GM12878 (cell line): ENCODE data around the gene TPCN1. TPM values are rescaled to one million over a fixed set of nuclear protein-coding genes. Genes with fewer than 3 reads are reported as not detected.

ENCODE experiments used
- ATF7 ChIP-seq: fragments of 450-650 bp; IDR thresholded peaks from 2 replicates; pipeline ENCODE4 v1.6.1; 2016; ENCODE audit warnings: low read depth, mild to moderate bottlenecking
- BHLHE40 ChIP-seq, 2 experiments: fragments of 450-650 bp in 1 of 2; IDR thresholded peaks; 2 replicates each; pipeline ENCODE4 v1.6.1; 2011 to 2017; ENCODE audit warnings: low read depth in 2 of 2, borderline replicate concordance in 1 of 2, improper control_type of control experiment in 1 of 2, low read length in 1 of 2, mild to moderate bottlenecking in 1 of 2
- BMI1 ChIP-seq: fragments of 450-650 bp; IDR thresholded peaks from 2 replicates; pipeline ENCODE4 v1.6.1; 2016; ENCODE audit warnings: mild to moderate bottlenecking, moderate library complexity, borderline replicate concordance
- CBX5 ChIP-seq: sonication (generic); IDR thresholded peaks from 2 replicates; pipeline ENCODE4 v1.6.1; 2016; ENCODE audit warnings: low read depth, moderate library complexity, mild to moderate bottlenecking, inconsistent platforms
- CHD4 ChIP-seq: fragments of 200-600 bp; sonication (generic); IDR thresholded peaks from 2 replicates; pipeline ENCODE4 v1.6.1; 2016; ENCODE audit warnings: mild to moderate bottlenecking
- CREB1 ChIP-seq: IDR thresholded peaks from 2 replicates; pipeline ENCODE4 v1.6.1; 2012; ENCODE audit warnings: low read depth, mild to moderate bottlenecking, inconsistent platforms
- CREM ChIP-seq: IDR thresholded peaks from 2 replicates; pipeline ENCODE4 v1.6.1; 2014; ENCODE audit warnings: antibody characterized with exemption, low read depth
- EED ChIP-seq: sonication (generic); IDR thresholded peaks from 2 replicates; pipeline ENCODE4 v1.6.1; 2016; ENCODE audit warnings: antibody characterized with exemption, low read depth
- EP300 ChIP-seq, 2 experiments: fragments of 150-350 bp in 1 of 2; IDR thresholded peaks; 2 replicates each; pipeline ENCODE4 v1.6.1; 2011 to 2012; ENCODE audit warnings: low read depth in 2 of 2, low read length in 2 of 2, borderline replicate concordance in 1 of 2, improper control_type of control experiment in 1 of 2, inconsistent platforms in 1 of 2; ENCODE audit not compliant: control insufficient read depth in 1 of 2
- ETV6 ChIP-seq, 2 experiments: fragments of 450-650 bp in 1 of 2; IDR thresholded peaks in 1 of 2; conservative IDR thresholded peaks in 1 of 2; 2 replicates each; pipeline ENCODE4 v1.6.1; 2014; ENCODE audit warnings: antibody characterized with exemption in 1 of 2, borderline replicate concordance in 1 of 2, low read depth in 1 of 2, mild to moderate bottlenecking in 1 of 2, moderate library complexity in 1 of 2
- HDGF ChIP-seq: fragments of 450-650 bp; IDR thresholded peaks from 2 replicates; pipeline ENCODE4 v1.6.1; 2016; ENCODE audit warnings: antibody characterized with exemption
- IKZF2 ChIP-seq, 2 experiments: fragments of 450-650 bp; IDR thresholded peaks; 2 replicates each; pipeline ENCODE4 v1.6.1; 2017; ENCODE audit warnings: mild to moderate bottlenecking in 2 of 2, moderate library complexity in 2 of 2
- IRF4 ChIP-seq: IDR thresholded peaks from 2 replicates; pipeline ENCODE4 v1.6.1; 2011; ENCODE audit warnings: low read depth, low read length
- NFIC ChIP-seq: IDR thresholded peaks from 2 replicates; pipeline ENCODE4 v1.6.1; 2012; ENCODE audit warnings: low read depth, mild to moderate bottlenecking, inconsistent platforms, low read length, moderate library complexity
- PAX8 ChIP-seq: fragments of 450-650 bp; IDR thresholded peaks from 2 replicates; pipeline ENCODE4 v1.6.1; 2017; ENCODE audit warnings: mild to moderate bottlenecking, moderate library complexity
- RB1 ChIP-seq: fragments of 450-650 bp; formaldehyde crosslinking; IDR thresholded peaks from 2 replicates; pipeline ENCODE4 v1.6.1; 2017; ENCODE audit warnings: mild to moderate bottlenecking, borderline replicate concordance
- RUNX3 ChIP-seq: IDR thresholded peaks from 2 replicates; pipeline ENCODE4 v1.6.1; 2012; ENCODE audit warnings: low read length, inconsistent platforms
- SMAD5 ChIP-seq: IDR thresholded peaks from 2 replicates; pipeline ENCODE4 v1.6.1; 2016; ENCODE audit warnings: antibody characterized with exemption, low read depth
- SP1 ChIP-seq: IDR thresholded peaks from one replicate; pipeline ENCODE4 v1.6.1; 2011; ENCODE audit warnings: low read depth, low read length
- SREBF2 ChIP-seq: IDR thresholded peaks from 2 replicates; pipeline ENCODE4 v1.6.1; 2012; ENCODE audit warnings: mild to moderate bottlenecking, low read length
- STAT3 ChIP-seq: IDR thresholded peaks from 2 replicates; pipeline ENCODE4 v1.6.1; 2011; ENCODE audit warnings: low read depth, low read length, improper control_type of control experiment
- ZNF274 ChIP-seq: IDR thresholded peaks from one replicate; pipeline ENCODE4 v1.8.0; 2011; ENCODE audit not compliant: insufficient read length, insufficient read depth
- polyA plus RNA-seq, 11 experiments: library from polyadenylated mRNA; depleted of rRNA in 4 of 11; unstranded in 6 of 11; stranded (reverse) in 5 of 11; fragments of >200 nt; fragmentation: Nextera tagmentation in 4 of 11; fragmentation: Illumina TruSeq in 1 of 11; extraction: Ambion mirVana in 4 of 11; extraction: Trizol in 1 of 11; gene quantifications; 1 replicate in 1 of 11; 2 replicates in 10 of 11; pipeline versions ENCODE4 v1.2.1 to v1.2.3, GENCODE V29; 2011 to 2016; ENCODE audit warnings: inconsistent platforms in 2 of 11, missing spikeins in 2 of 11, low read depth in 1 of 11
- total RNA-seq, 4 experiments: library from RNA; depleted of rRNA in 3 of 4; stranded (reverse); fragments of >200 nt in 3 of 4; fragmentation: Illumina TruSeq in 1 of 4; extraction: Trizol in 1 of 4; gene quantifications; 2 replicates each; pipeline versions ENCODE4 v1.2.1 to v1.2.3, GENCODE V29; 2013 to 2021
- TF ChIP-seq, protein P1 (sequence below), 3 experiments: IDR thresholded peaks in 2 of 3; conservative IDR thresholded peaks in 1 of 3; 2 replicates each; pipeline ENCODE4 v1.5.1; 2011; ENCODE audit warnings: low read depth in 3 of 3, low read length in 3 of 3, mild to moderate bottlenecking in 3 of 3, control low read depth in 2 of 3, moderate library complexity in 2 of 3, inconsistent platforms in 1 of 3, mixed read lengths in 1 of 3; ENCODE audit not compliant: control insufficient read depth in 2 of 3, insufficient read depth in 1 of 3; ENCODE audit errors: extremely low read depth in 1 of 3
- TF ChIP-seq, protein P2 (sequence below): IDR thresholded peaks from 2 replicates; pipeline ENCODE4 v1.6.1; 2012; ENCODE audit warnings: mild to moderate bottlenecking, low read depth, low read length
- TF ChIP-seq, protein P3 (sequence below): fragments of 150-350 bp; IDR thresholded peaks from 2 replicates; pipeline ENCODE4 v1.6.1; 2014; ENCODE audit warnings: mild to moderate bottlenecking, low read depth, low read length

The TPCN1 gene
- total and polyA plus RNA-seq, 10 of the 15 experiments (the other 5 are each of a cell fraction or from before 2014, with no cell fraction given): 0.79 to 30.9 (median 19.4) TPM

DNA sequence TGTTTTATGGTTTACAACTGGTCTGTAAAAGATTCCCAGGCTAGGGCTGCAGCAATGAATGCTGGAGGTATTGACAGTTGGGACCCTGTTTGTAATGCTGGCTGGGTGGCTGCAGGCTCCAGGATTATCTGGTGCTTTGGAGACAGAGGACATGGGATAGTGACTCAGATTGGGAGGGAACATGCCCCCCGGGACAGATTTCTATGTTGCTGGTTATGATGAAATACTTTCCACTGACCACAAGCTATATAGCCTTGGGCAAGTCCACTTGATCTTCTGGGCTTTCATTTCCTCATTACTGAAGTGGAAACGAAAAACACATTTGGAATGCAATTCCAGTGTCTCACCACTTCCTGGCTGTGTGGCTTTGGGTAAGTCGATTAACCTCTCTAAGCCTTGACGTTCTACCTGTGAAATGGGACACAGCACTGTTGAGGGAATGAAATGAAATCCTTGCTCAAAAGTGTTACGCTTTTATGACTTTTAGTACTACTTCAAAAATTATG lies 6.3 kb upstream of the TPCN1 start (continued):
- peak; percentile 99 for TF ChIP-seq RUNX3
- no peak for TF ChIP-seq ZNF274
- TF ChIP-seq SP1: peak; percentile 46
- peak; percentile 99 for TF ChIP-seq IKZF2 (IDR thresholded peaks at IDR 0.05)
- TF ChIP-seq CHD4: no peak
- no peak for TF ChIP-seq STAT3
- peak; percentile 52; the same call in 1 of the 2 replicates for TF ChIP-seq RB1
- TF ChIP-seq SREBF2: no peak
- peak; percentile 39; the same call in 1 of the 2 replicates for TF ChIP-seq CREB1
- TF ChIP-seq HDGF: no peak
- peak; percentile 62 to 75; a peak in 3 of 4 replicates for TF ChIP-seq EP300 (IDR thresholded peaks at IDR 0.05; ENCODE audit: borderline replicate concordance in 1 of 2, control insufficient read depth in 1 of 2, low read depth in 2 of 2, low read length in 2 of 2)
- peak; percentile 49 to 53; a peak in 2 of 4 replicates for TF ChIP-seq BHLHE40 (IDR thresholded peaks at IDR 0.05; ENCODE audit: borderline replicate concordance in 1 of 2, low read depth in 2 of 2, low read length in 1 of 2)
- peak in 1 of 2 experiments; percentile 97; a peak in 2 of 4 replicates for TF ChIP-seq ETV6 (conservative IDR thresholded peaks at IDR 0.05 in 1 of 2, IDR thresholded peaks at IDR 0.05 in 1 of 2; ENCODE audit: borderline replicate concordance in 1 of 2, low read depth in 1 of 2)
- no peak for TF ChIP-seq SMAD5
- peak; percentile 78; the same call in 1 of the 2 replicates for TF ChIP-seq IRF4
- peak; percentile 36; the same call in 1 of the 2 replicates for TF ChIP-seq BMI1
- peak; percentile 99 for TF ChIP-seq EED
- TF ChIP-seq, protein P1, sequence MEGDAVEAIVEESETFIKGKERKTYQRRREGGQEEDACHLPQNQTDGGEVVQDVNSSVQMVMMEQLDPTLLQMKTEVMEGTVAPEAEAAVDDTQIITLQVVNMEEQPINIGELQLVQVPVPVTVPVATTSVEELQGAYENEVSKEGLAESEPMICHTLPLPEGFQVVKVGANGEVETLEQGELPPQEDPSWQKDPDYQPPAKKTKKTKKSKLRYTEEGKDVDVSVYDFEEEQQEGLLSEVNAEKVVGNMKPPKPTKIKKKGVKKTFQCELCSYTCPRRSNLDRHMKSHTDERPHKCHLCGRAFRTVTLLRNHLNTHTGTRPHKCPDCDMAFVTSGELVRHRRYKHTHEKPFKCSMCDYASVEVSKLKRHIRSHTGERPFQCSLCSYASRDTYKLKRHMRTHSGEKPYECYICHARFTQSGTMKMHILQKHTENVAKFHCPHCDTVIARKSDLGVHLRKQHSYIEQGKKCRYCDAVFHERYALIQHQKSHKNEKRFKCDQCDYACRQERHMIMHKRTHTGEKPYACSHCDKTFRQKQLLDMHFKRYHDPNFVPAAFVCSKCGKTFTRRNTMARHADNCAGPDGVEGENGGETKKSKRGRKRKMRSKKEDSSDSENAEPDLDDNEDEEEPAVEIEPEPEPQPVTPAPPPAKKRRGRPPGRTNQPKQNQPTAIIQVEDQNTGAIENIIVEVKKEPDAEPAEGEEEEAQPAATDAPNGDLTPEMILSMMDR (IDR thresholded peaks at IDR 0.05 in 2 of 3, conservative IDR thresholded peaks at IDR 0.05 in 1 of 3; ENCODE audit: control insufficient read depth in 2 of 3, extremely low read depth in 1 of 3, insufficient read depth in 1 of 3, low read depth in 3 of 3, low read length in 3 of 3): no peak
- TF ChIP-seq, protein P2, sequence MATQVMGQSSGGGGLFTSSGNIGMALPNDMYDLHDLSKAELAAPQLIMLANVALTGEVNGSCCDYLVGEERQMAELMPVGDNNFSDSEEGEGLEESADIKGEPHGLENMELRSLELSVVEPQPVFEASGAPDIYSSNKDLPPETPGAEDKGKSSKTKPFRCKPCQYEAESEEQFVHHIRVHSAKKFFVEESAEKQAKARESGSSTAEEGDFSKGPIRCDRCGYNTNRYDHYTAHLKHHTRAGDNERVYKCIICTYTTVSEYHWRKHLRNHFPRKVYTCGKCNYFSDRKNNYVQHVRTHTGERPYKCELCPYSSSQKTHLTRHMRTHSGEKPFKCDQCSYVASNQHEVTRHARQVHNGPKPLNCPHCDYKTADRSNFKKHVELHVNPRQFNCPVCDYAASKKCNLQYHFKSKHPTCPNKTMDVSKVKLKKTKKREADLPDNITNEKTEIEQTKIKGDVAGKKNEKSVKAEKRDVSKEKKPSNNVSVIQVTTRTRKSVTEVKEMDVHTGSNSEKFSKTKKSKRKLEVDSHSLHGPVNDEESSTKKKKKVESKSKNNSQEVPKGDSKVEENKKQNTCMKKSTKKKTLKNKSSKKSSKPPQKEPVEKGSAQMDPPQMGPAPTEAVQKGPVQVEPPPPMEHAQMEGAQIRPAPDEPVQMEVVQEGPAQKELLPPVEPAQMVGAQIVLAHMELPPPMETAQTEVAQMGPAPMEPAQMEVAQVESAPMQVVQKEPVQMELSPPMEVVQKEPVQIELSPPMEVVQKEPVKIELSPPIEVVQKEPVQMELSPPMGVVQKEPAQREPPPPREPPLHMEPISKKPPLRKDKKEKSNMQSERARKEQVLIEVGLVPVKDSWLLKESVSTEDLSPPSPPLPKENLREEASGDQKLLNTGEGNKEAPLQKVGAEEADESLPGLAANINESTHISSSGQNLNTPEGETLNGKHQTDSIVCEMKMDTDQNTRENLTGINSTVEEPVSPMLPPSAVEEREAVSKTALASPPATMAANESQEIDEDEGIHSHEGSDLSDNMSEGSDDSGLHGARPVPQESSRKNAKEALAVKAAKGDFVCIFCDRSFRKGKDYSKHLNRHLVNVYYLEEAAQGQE: no peak
- TF ChIP-seq, protein P3, sequence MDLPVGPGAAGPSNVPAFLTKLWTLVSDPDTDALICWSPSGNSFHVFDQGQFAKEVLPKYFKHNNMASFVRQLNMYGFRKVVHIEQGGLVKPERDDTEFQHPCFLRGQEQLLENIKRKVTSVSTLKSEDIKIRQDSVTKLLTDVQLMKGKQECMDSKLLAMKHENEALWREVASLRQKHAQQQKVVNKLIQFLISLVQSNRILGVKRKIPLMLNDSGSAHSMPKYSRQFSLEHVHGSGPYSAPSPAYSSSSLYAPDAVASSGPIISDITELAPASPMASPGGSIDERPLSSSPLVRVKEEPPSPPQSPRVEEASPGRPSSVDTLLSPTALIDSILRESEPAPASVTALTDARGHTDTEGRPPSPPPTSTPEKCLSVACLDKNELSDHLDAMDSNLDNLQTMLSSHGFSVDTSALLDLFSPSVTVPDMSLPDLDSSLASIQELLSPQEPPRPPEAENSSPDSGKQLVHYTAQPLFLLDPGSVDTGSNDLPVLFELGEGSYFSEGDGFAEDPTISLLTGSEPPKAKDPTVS: no peak
- TF ChIP-seq NFIC: peak; percentile 97
- TF ChIP-seq PAX8: no peak
- peak; percentile 72 for TF ChIP-seq CREM
- no peak for TF ChIP-seq CBX5
- peak; percentile 83 for TF ChIP-seq ATF7
